Activated effector memory CD4-positive, alpha-beta T cell treated with anti-CD3 and anti-CD28 coated beads, Interleukin-2, amount 50 U/mL, for 16 hours (primary cell): ENCODE results near the gene GPR15.

Experiments used
- DNase-seq: peaks from one replicate; pipeline ENCODE4 v3.0.0-alpha.2; 2020

GPR15 gene

DNA sequence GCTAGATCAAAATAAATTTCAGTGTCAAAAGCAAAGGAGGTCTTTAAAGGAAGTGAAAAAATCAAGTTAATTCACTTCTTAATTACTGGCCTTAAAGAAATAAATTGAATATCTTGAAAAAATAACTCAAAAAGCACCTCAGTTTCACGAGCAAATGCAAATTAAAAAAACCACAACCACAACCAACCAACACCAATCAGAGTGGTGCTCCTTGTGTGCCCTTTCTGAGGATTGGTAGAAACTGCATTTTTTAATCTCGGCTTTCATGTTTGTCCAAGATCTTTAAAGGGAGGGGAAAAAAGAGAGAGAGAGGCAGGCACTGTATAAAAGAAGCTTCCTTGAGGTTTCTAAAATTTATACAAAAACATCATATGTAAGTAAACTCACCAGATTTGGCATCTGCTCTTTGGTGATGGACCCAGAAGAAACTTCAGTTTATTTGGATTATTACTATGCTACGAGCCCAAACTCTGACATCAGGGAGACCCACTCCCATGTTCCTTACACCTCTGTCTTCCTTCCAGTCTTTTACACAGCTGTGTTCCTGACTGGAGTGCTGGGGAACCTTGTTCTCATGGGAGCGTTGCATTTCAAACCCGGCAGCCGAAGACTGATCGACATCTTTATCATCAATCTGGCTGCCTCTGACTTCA, at the start of gene GPR15:
Gene GPR15 (plus strand): TSS at position 357 of the 653 bp plus-strand sequence. CDS start 56 bp downstream, at position 413.
- no peak for DNase-seq

- no peak for DNase-seq
These were observed 48.9 kb upstream of the GPR15 start for GRCh38 chr3:98482717-98483482.

DNA sequence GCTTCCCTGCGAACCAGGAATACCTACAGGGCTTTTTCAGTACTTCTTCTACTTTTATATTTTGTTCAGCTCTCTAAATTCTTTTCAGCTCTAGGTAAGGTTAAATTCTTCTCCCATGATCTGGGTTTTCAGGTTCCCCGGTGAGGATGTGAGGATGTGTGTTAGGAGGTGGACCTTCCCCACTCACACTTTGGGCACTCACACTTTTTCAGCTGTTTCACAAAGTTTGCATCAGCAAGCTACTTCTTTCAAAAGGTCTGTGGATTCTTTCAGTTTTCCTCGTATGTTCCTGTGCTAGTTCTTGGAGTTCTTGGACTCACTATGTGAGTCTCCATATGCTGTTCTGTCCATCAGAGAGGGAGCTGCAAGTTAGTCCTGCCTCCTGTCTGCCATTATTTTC, 48.2 kb upstream of the GPR15 start:
- DNase-seq: no peak

DNA sequence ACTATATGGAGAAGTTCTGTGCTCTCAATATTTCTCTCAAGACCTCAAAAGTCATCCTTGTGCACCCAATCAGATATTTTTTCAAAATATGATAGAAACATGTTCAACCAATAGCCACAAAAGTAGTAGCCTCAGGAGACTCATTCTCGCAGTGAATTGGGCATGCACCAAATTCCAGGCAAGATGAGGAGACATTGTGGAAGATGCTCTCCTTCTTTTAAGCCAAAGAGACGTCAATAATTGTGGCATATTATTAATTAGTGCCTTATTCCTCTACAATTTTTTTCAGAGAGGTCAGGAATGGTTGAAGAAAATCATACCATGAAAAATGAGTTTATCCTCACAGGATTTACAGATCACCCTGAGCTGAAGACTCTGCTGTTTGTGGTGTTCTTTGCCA, 34.4 kb upstream of the GPR15 start, which contains the start of gene OR5K2:
Gene OR5K2 (plus strand): TSS at position 301 of the 400 bp plus-strand sequence. CDS start 0 bp downstream, at position 301.
- DNase-seq: no peak

- no peak for DNase-seq
These were observed 31.8 kb upstream of the GPR15 start for GRCh38 chr3:98500019-98500418.

- DNase-seq: no peak
These were observed 30.5 kb upstream of the GPR15 start for GRCh38 chr3:98501270-98501669.

DNA sequence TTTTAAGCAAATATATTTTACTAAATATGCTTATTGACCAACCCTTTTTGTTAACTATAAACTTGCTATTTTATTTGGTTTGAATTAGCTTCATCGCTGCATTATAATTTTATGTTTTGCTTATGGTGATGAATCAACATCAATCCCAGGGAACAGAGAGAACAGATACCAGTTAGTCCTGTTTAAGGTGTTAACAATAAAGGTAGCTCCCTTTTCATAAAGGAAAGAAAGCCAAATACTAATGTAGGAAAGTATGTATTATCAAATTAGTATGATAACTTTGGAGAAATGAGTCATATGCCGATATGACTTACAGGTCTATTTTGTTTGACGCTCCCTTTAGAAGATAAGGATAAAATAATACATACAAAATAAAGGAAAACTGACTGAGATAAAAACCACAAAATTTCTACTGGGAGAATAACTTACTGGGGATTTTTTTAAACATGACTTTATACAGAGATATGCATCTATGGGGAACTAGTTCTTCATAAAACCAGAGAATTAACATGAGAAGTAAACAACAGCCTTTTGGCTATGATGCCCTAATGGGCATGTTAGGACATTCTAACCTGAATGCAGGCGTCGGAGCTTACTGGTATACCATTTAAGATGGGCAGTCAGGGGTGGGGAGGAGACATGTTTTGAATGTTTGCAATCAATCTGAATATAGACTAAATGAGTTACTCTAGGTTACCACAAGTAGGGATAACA, 29.8 kb upstream of the GPR15 start:
- DNase-seq: no peak

DNA sequence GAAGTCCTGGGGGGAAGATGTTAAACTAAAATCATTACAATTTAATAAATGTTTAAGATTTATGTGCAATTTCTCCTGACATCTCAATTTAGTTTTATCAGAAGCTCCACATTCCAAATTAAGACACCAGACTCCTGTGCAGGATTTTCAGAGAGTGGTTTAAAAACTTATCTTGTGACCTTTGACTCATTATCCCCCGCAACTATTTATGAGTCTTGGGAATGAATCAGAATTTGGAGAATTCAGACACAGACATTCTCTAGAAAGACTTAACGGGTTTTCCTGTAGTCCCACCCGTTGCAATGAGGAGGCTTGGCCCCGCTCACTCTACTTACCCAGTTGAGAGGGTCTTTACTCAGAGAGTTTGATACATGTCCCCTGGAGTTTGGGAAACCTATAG, 27.2 kb upstream of the GPR15 start:
- no peak for DNase-seq

- no peak for DNase-seq
These were observed 23.2 kb upstream of the GPR15 start for GRCh38 chr3:98508582-98508981.

- no peak for DNase-seq
These were observed 19.2 kb upstream of the GPR15 start for GRCh38 chr3:98512576-98512975.

DNA sequence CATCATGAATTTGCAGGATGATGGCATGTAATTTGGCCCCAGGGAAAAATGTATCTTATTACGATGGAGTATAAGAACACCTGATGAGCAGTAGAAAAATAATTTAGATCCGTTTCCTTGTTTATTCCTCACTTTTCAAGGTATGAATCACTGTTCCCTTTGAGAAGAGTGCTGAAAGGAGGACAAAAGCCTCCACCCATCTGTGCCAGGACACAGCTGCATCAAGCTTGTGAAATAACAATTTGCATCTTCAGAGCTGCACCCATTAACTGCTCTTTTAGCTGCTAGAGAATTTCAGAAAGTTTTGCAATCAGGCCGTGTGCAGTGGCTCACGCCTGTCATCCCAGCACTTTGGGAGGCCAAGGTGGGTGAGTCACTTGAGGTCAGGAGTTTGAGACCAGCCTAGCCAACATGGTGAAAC, 18.7 kb upstream of the GPR15 start:
- DNase-seq: no peak

- no peak for DNase-seq
These were observed 18.0 kb upstream of the GPR15 start for GRCh38 chr3:98513736-98514135.

DNA sequence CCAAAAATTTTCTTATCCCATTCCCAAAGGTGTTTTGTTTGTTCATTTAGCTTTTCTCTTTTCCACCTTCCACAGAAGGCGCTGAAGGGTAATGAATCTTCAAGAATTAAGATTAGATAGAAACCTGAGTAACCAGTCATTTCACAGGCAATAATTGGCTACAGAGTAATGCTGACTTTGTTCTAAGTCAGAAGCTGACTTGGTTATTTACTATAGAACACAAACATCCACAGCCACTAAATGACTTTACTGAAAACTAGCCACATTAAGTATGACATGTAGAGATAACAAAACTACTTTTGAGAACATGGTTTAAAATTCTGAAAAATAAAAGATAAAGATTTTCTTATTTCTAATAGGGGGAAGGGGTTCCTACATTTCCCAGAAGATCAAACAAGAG, 16.8 kb upstream of the GPR15 start:
- no peak for DNase-seq

GRCh38 chr3:98518816-98519215, 13.0 kb upstream of the GPR15 start:
- DNase-seq: no peak

GRCh38 chr3:98519351-98519750, 12.4 kb upstream of the GPR15 start:
- DNase-seq: no peak

DNA sequence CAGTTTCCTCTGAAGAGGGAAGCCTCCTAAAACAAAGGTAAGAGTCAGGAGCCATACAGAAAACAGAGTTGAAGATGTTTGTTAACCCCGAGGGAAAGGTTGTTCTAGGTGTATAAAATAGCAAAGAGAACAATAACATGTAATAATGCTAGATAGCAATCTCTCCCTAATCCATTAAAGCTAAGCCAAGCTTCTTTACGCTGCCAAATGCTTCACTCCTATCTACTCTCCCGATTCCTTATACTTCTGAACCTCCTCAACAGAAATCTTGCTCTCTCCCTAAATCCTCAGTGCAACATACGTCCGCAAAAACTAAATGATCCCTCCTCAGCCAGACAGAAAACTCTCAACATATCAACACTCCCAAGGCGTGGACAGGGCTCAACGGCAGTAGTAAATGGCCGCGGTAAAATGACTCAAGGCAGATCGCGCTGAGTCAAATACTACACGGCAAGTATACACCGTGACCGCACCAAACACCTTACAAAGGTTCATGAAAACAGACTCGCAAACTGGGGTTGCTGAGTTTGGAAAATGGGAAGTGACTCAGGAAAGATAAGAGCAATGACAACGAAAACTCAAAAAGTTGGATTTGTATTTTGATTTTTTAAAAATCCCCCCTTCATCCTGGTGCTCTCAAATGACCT, 9.8 kb upstream of the GPR15 start:
- peak; percentile 86 for DNase-seq

DNA sequence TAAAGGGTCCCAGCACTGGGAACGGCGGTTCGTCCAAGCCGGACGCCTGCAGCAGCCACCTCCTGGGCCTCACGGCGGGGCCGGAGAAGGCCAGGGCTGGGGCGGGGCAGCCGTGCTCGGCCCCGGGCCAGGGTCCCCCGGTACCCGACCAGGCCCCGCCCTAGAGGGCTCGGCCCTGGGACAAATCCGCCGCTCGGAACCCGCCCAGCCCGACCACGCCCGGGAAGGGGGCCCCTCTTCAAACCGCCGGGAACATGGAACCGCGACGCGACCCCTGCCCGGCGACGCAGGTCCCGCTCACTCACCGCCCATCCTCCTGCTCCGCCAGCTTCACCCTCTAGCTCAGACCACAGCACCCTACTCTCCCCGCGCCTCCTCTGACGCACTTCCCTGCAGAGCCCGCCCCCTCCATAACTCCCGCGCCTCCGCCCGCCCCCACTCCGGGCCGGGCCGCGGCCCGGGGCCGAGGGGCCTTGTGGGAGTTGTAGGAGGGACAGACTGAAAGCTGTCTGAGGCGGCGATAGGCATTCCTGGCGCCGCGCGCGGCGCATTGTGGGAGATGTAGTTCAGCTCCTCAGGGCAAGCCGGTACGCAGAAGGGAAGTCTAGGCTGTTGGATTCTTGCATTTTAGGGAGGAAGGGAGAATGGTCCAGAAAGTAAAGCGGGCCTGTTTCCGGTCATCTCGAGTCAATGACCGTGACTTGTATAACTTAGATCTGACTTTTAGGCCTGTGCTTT, 9.1 kb upstream of the GPR15 start, which contains the start of gene CLDND1:
Gene CLDND1 (minus strand): TSS at position 359 of the 738 bp plus-strand sequence. CDS start 1,478 bp downstream, outside the sequence.
- DNase-seq: peak; percentile 98

DNA sequence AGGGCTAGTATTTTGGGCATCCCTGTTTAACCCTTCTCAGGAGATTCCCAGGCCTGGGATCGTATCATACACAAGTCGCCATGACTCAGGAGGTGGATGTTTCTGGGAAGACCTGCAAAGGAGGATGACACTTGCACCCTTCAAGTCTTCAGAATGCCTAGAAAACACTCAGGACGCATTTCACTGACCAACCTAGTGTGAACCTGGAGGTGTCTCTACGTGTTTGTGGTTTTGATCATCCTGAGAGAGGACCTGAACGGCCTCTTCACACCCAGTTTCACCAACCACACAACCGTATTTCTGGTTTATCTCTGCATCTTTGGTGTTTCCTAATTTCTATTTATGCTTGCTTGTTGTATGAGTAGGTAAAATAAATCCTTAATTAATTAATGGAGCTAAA, 6.3 kb upstream of the GPR15 start:
- DNase-seq: no peak

DNA sequence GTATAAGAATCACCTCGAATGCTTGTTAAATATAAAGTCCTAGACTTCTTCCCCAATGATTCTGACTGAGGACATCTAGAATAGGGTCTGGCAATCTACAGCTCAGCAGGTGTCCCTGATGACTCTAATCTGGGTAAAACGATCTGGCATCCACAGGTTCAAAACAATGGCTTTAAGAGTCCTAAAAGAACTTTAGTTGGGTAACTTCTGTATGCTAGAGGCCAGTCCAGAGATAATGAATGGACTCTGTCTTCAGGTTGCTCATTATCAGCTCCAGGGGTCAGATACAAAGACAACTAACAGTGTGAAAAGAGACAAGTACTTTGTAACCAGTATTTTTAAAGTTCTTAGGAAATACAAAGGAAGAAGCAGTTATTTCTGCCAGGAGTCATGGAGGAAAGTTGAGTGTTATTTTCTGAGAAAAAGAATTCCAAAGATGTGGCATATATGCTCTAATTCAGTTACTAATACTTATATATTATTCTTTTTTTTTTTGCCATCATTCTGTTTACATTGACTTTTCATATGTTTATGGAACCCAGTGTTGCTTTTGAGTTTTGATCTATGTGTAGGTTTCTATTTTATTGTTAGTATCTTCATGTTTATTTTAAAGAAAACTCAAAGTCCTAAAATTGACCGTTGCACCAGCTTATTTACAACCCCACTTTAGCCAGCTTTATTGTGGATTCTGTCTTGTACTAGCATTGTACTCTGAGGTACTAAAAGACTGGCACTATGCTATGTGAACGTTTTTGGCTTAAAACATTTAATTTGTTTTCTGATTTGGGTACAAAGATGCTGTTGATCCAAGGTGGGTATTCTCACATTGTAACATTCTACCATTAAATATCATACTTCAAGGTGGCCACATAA, 3.1 kb upstream of the GPR15 start:
- DNase-seq: no peak

- DNase-seq: no peak
These were observed 1.8 kb upstream of the GPR15 start for GRCh38 chr3:98529856-98530459.

- DNase-seq: no peak
These were observed 1.1 kb upstream of the GPR15 start for GRCh38 chr3:98530676-98531075.
